DOHH2 (cell line): Measurements from ENCODE around the gene SH2D4B.

Source experiments
- H3F3A ChIP-seq: fragments of 200-600 bp; sonication (generic), shearing (Covaris generic); 2 replicates; pipeline ENCODE4 v1.6.0; 2016; ENCODE audit warnings: antibody characterized with exemption, mild to moderate bottlenecking; ENCODE audit not compliant: control insufficient read depth, insufficient read depth
- H3K27ac ChIP-seq: fragments of 200-600 bp; sonication (generic); 2 replicates; pipeline ENCODE4 v1.5.1; 2014; ENCODE audit warnings: low read depth, mild to moderate bottlenecking, low read length, moderate library complexity
- H3K27me3 ChIP-seq: fragments of 200-600 bp; sonication (generic); 2 replicates; pipeline ENCODE4 v1.6.1; 2014; ENCODE audit warnings: mild to moderate bottlenecking, low read length, mixed read lengths; ENCODE audit not compliant: control insufficient read depth
- H3K36me3 ChIP-seq: fragments of 200-600 bp; sonication (generic); 2 replicates; pipeline ENCODE4 v1.6.1; 2014; ENCODE audit warnings: mild to moderate bottlenecking, low read length, moderate library complexity, mixed read lengths; ENCODE audit not compliant: control insufficient read depth
- H3K4me1 ChIP-seq: fragments of 200-600 bp; sonication (generic); 2 replicates; pipeline ENCODE4 v1.6.1; 2014; ENCODE audit warnings: mild to moderate bottlenecking, low read length, mixed read lengths; ENCODE audit not compliant: control insufficient read depth
- H3K4me2 ChIP-seq: fragments of 200-600 bp; sonication (generic); 2 replicates; pipeline ENCODE4 v1.6.0; 2014; ENCODE audit warnings: mild to moderate bottlenecking, low read length, moderate library complexity
- H3K4me3 ChIP-seq: fragments of 200-600 bp; sonication (generic); 2 replicates; pipeline ENCODE4 v1.5.1; 2014; ENCODE audit warnings: mild to moderate bottlenecking, low read length, mixed read lengths
- H3K79me2 ChIP-seq: fragments of 200-600 bp; sonication (generic); 2 replicates; pipeline ENCODE4 v1.6.1; 2014; ENCODE audit warnings: mild to moderate bottlenecking, low read length, mixed read lengths; ENCODE audit not compliant: control insufficient read depth
- H3K9me2 ChIP-seq: fragments of 200-600 bp; sonication (generic); replicated peaks from 2 replicates; pipeline ENCODE4 v1.6.1; 2014; ENCODE audit warnings: mild to moderate bottlenecking, low read length, mixed read lengths; ENCODE audit not compliant: control insufficient read depth
- H3K9me3 ChIP-seq: fragments of 200-600 bp; sonication (generic); 2 replicates; pipeline ENCODE4 v1.6.1; 2014; ENCODE audit warnings: antibody characterized with exemption, low read length, mixed read lengths; ENCODE audit not compliant: control insufficient read depth, insufficient read depth
- H4K20me1 ChIP-seq: fragments of 200-600 bp; sonication (generic); 2 replicates; pipeline ENCODE4 v1.6.0; 2014; ENCODE audit warnings: low read depth, mild to moderate bottlenecking, antibody characterized with exemption, low read length, moderate library complexity; ENCODE audit not compliant: control insufficient read depth, insufficient read depth
- EZH2phosphoT487 ChIP-seq: fragments of 200-600 bp; sonication (generic); IDR thresholded peaks from 2 replicates; pipeline ENCODE4 v1.6.1; 2017; ENCODE audit warnings: borderline replicate concordance, mild to moderate bottlenecking, antibody characterized with exemption, low read length, moderate library complexity, mixed read lengths
- TF ChIP-seq, protein P1 (sequence below): fragments of 200-600 bp; sonication (generic); IDR thresholded peaks from one replicate; pipeline ENCODE4 v1.5.1; 2014; ENCODE audit warnings: antibody characterized with exemption, mild to moderate bottlenecking, low read depth, low read length; ENCODE audit not compliant: poor library complexity, severe bottlenecking

SH2D4B gene

GRCh38 chr10:80501913-80502521, 35.7 kb upstream of the SH2D4B start:
- no peak for TF ChIP-seq EZH2phosphoT487
- TF ChIP-seq, protein P1, sequence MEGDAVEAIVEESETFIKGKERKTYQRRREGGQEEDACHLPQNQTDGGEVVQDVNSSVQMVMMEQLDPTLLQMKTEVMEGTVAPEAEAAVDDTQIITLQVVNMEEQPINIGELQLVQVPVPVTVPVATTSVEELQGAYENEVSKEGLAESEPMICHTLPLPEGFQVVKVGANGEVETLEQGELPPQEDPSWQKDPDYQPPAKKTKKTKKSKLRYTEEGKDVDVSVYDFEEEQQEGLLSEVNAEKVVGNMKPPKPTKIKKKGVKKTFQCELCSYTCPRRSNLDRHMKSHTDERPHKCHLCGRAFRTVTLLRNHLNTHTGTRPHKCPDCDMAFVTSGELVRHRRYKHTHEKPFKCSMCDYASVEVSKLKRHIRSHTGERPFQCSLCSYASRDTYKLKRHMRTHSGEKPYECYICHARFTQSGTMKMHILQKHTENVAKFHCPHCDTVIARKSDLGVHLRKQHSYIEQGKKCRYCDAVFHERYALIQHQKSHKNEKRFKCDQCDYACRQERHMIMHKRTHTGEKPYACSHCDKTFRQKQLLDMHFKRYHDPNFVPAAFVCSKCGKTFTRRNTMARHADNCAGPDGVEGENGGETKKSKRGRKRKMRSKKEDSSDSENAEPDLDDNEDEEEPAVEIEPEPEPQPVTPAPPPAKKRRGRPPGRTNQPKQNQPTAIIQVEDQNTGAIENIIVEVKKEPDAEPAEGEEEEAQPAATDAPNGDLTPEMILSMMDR, result no peak
- no peak overlapping the region for H3K4me3 ChIP-seq
- no peaks in the 10 kb centered on the region for H3K9me3 ChIP-seq
- no peaks in the 10 kb centered on the region for H3K9me2 ChIP-seq
- no peak overlapping the region for H3K27ac ChIP-seq
- peaks cover 3% of the 10 kb centered on the region; the same call in 1 of the 2 replicates for H3K36me3 ChIP-seq
- peaks cover 33% of the 10 kb centered on the region for H3K4me1 ChIP-seq
- no peaks in the 10 kb centered on the region for H3K27me3 ChIP-seq
- peaks cover 18% of the 10 kb centered on the region for H3K79me2 ChIP-seq
- H4K20me1 ChIP-seq, result peaks cover 2% of the 10 kb centered on the region; the same call in 1 of the 2 replicates
- no peaks in the 10 kb centered on the region for H3F3A ChIP-seq
- no peak overlapping the region for H3K4me2 ChIP-seq

- H3K4me3 ChIP-seq, result no peak overlapping the region
- H3K79me2 ChIP-seq, result peaks cover 18% of the 10 kb centered on the region
- H4K20me1 ChIP-seq, result peaks cover 2% of the 10 kb centered on the region; the same call in 1 of the 2 replicates
- TF ChIP-seq, protein P1, result no peak
- no peak for TF ChIP-seq EZH2phosphoT487
- H3K9me3 ChIP-seq, result no peaks in the 10 kb centered on the region
- no peaks in the 10 kb centered on the region for H3K27me3 ChIP-seq
- peaks cover 33% of the 10 kb centered on the region for H3K4me1 ChIP-seq
- H3K36me3 ChIP-seq, result peaks cover 3% of the 10 kb centered on the region; the same call in 1 of the 2 replicates
- no peaks in the 10 kb centered on the region for H3K9me2 ChIP-seq
- no peaks in the 10 kb centered on the region for H3F3A ChIP-seq
- no peak overlapping the region for H3K27ac ChIP-seq
- H3K4me2 ChIP-seq, result no peak overlapping the region
These were observed 34.8 kb upstream of the SH2D4B start for GRCh38 chr10:80502621-80503583.

- H3F3A ChIP-seq, result no peaks in the 10 kb centered on the region
- TF ChIP-seq, protein P1, result no peak
- TF ChIP-seq EZH2phosphoT487, result no peak
- H3K9me2 ChIP-seq, result no peaks in the 10 kb centered on the region
- peaks cover 28% of the 10 kb centered on the region for H3K4me1 ChIP-seq
- H3K36me3 ChIP-seq, result peaks cover 3% of the 10 kb centered on the region; the same call in 1 of the 2 replicates
- no peaks in the 10 kb centered on the region for H3K27me3 ChIP-seq
- no peak overlapping the region for H3K27ac ChIP-seq
- H4K20me1 ChIP-seq, result peaks cover 2% of the 10 kb centered on the region; the same call in 1 of the 2 replicates
- no peaks in the 10 kb centered on the region for H3K9me3 ChIP-seq
- no peak overlapping the region for H3K4me2 ChIP-seq
- H3K4me3 ChIP-seq, result no peak overlapping the region
- peaks cover 16% of the 10 kb centered on the region for H3K79me2 ChIP-seq
These were observed 34.0 kb upstream of the SH2D4B start for GRCh38 chr10:80503584-80504157.
